HEK293 (cell line): Measurements from ENCODE around the gene ERH.
A peak's percentile ranks its signal among the peaks of the same experiment; 100 is the strongest.

Source experiments
- CTCF ChIA-PET: fragments of 350-600 bp; formaldehyde crosslinking; extraction: SDS; loops from one replicate; lab custom pipeline; 2021; ENCODE audit warnings: antibody characterized with exemption; lab: Yijun Ruan, JAX
- POLR2A ChIA-PET: fragments of 300-600 bp; formaldehyde crosslinking; extraction: SDS; loops from one replicate; lab custom pipeline; 2020; ENCODE audit warnings: antibody characterized with exemption, inconsistent platforms; lab: Yijun Ruan, JAX
- H3K27ac ChIP-seq: fragments of 200-500 bp; sonication (Bioruptor generic); 2 replicates; pipeline ENCODE4 v1.5.1; 2014; ENCODE audit warnings: low read depth, low read length, control low read depth, inconsistent platforms; ENCODE audit errors: extremely low read depth
- H3K36me3 ChIP-seq, 2 experiments: fragments of 200-500 bp in 1 of 2; sonication (Bioruptor generic) in 1 of 2; 1 replicate in 1 of 2; 2 replicates in 1 of 2; pipeline ENCODE4 v1.5.1; 2014 to 2017; ENCODE audit warnings: inconsistent platforms in 2 of 2, low read length in 2 of 2; ENCODE audit not compliant: control insufficient read depth in 2 of 2, insufficient read depth in 1 of 2
- H3K4me1 ChIP-seq: fragments of 200-500 bp; sonication (Bioruptor generic); 2 replicates; pipeline ENCODE4 v1.5.1; 2014; ENCODE audit warnings: mild to moderate bottlenecking, low read length, inconsistent platforms; ENCODE audit not compliant: control insufficient read depth, insufficient read depth
- H3K4me3 ChIP-seq: 2 replicates; pipeline ENCODE4 v1.5.1; 2011; ENCODE audit warnings: low read depth, mild to moderate bottlenecking, control low read depth, low read length, moderate library complexity
- H3K9me3 ChIP-seq: fragments of 200-500 bp; sonication (Bioruptor generic); 2 replicates; pipeline ENCODE4 v1.5.1; 2014; ENCODE audit warnings: low read depth, low read length, inconsistent platforms; ENCODE audit not compliant: control insufficient read depth, insufficient read depth
- GLIS1 ChIP-seq: fragments of 450-650 bp; formaldehyde crosslinking; IDR thresholded peaks from 2 replicates; pipeline ENCODE4 v1.5.1; 2016; ENCODE audit warnings: missing biosample characterization, missing genetic modification characterization
- MYNN ChIP-seq: fragments of 450-650 bp; formaldehyde crosslinking; IDR thresholded peaks from 2 replicates; pipeline ENCODE4 v1.5.1; 2016; ENCODE audit warnings: missing biosample characterization, missing genetic modification characterization, borderline replicate concordance
- SALL2 ChIP-seq: fragments of 450-650 bp; formaldehyde crosslinking; IDR thresholded peaks from 2 replicates; pipeline ENCODE4 v1.5.0; 2017; ENCODE audit warnings: missing biosample characterization, mild to moderate bottlenecking, missing genetic modification characterization, borderline replicate concordance
- SETDB1 ChIP-seq: IDR thresholded peaks from one replicate; pipeline ENCODE4 v1.6.1; 2017; ENCODE audit warnings: mild to moderate bottlenecking, low read length, moderate library complexity, mixed read lengths; ENCODE audit not compliant: insufficient read length
- SP3 ChIP-seq: fragments of 450-650 bp; formaldehyde crosslinking; IDR thresholded peaks from 2 replicates; pipeline ENCODE4 v1.5.1; 2016; ENCODE audit warnings: missing biosample characterization, missing genetic modification characterization
- SP7 ChIP-seq: fragments of 450-650 bp; formaldehyde crosslinking; IDR thresholded peaks from 2 replicates; pipeline ENCODE4 v1.5.1; 2016; ENCODE audit warnings: missing biosample characterization, missing genetic modification characterization
- YY2 ChIP-seq: fragments of 450-650 bp; formaldehyde crosslinking; IDR thresholded peaks from 2 replicates; pipeline ENCODE4 v1.5.1; 2016; ENCODE audit warnings: missing biosample characterization, missing genetic modification characterization
- ZBTB17 ChIP-seq: fragments of 450-650 bp; formaldehyde crosslinking; IDR thresholded peaks from 2 replicates; pipeline ENCODE4 v1.5.1; 2016; ENCODE audit warnings: missing biosample characterization, missing genetic modification characterization
- ZFP41 ChIP-seq: fragments of 450-650 bp; formaldehyde crosslinking; IDR thresholded peaks from 2 replicates; pipeline ENCODE4 v1.5.1; 2016; ENCODE audit warnings: missing biosample characterization, missing genetic modification characterization, borderline replicate concordance
- ZNF148 ChIP-seq: fragments of 450-650 bp; formaldehyde crosslinking; IDR thresholded peaks from 2 replicates; pipeline ENCODE4 v1.5.0; 2017; ENCODE audit warnings: missing biosample characterization, missing genetic modification characterization, borderline replicate concordance
- ZNF174 ChIP-seq: fragments of 450-650 bp; formaldehyde crosslinking; IDR thresholded peaks from 2 replicates; pipeline ENCODE4 v1.5.0; 2017; ENCODE audit warnings: missing biosample characterization, mild to moderate bottlenecking, missing genetic modification characterization
- ZNF214 ChIP-seq: fragments of 450-650 bp; formaldehyde crosslinking; IDR thresholded peaks from 2 replicates; pipeline ENCODE4 v1.5.1; 2017; ENCODE audit warnings: missing biosample characterization, mild to moderate bottlenecking, missing genetic modification characterization, borderline replicate concordance
- ZNF274 ChIP-seq, 2 experiments: fragments of 200-500 bp in 1 of 2; fragments of 450-650 bp in 1 of 2; sonication (Bioruptor generic) in 1 of 2; formaldehyde crosslinking in 1 of 2; IDR thresholded peaks; 2 replicates each; pipeline versions ENCODE4 v1.5.1 to v1.6.1; 2014 to 2016; ENCODE audit warnings: borderline replicate concordance in 1 of 2, inconsistent platforms in 1 of 2, low read length in 1 of 2, missing biosample characterization in 1 of 2, missing genetic modification characterization in 1 of 2
- ZNF324 ChIP-seq: fragments of 450-650 bp; formaldehyde crosslinking; IDR thresholded peaks from 2 replicates; pipeline ENCODE4 v1.5.1; 2016; ENCODE audit warnings: missing biosample characterization, missing genetic modification characterization
- ZNF366 ChIP-seq: fragments of 450-650 bp; formaldehyde crosslinking; conservative IDR thresholded peaks from 2 replicates; pipeline ENCODE4 v1.5.1; 2016; ENCODE audit warnings: missing biosample characterization, missing genetic modification characterization
- ZNF398 ChIP-seq: fragments of 450-650 bp; formaldehyde crosslinking; IDR thresholded peaks from 2 replicates; pipeline ENCODE4 v1.5.1; 2017; ENCODE audit warnings: missing biosample characterization, missing genetic modification characterization
- ZNF449 ChIP-seq: fragments of 450-650 bp; formaldehyde crosslinking; IDR thresholded peaks from 2 replicates; pipeline ENCODE4 v1.5.1; 2017; ENCODE audit warnings: missing biosample characterization, mild to moderate bottlenecking, missing genetic modification characterization, moderate library complexity
- ZNF549 ChIP-seq: fragments of 450-650 bp; IDR thresholded peaks from 2 replicates; pipeline ENCODE4 v1.5.1; 2018; ENCODE audit warnings: missing biosample characterization, missing genetic modification characterization, mild to moderate bottlenecking, inconsistent platforms, moderate library complexity
- ZNF621 ChIP-seq: fragments of 450-650 bp; formaldehyde crosslinking; IDR thresholded peaks from 2 replicates; pipeline ENCODE4 v1.5.1; 2017; ENCODE audit warnings: missing biosample characterization, missing genetic modification characterization
- ZNF692 ChIP-seq: fragments of 450-650 bp; formaldehyde crosslinking; IDR thresholded peaks from 2 replicates; pipeline ENCODE4 v1.5.1; 2016; ENCODE audit warnings: missing biosample characterization, missing genetic modification characterization
- TF ChIP-seq, protein P1 (sequence below): fragments of 450-650 bp; formaldehyde crosslinking; IDR thresholded peaks from 2 replicates; pipeline ENCODE4 v1.5.1; 2016; ENCODE audit warnings: missing biosample characterization, missing genetic modification characterization
- TF ChIP-seq, protein P2 (sequence below): fragments of 450-650 bp; formaldehyde crosslinking; IDR thresholded peaks from 2 replicates; pipeline ENCODE4 v1.5.1; 2017; ENCODE audit warnings: missing biosample characterization, missing genetic modification characterization

ERH gene

GRCh38 chr14:69363055-69363454 is 35.0 kb downstream of the ERH start:
- ChIA-PET POLR2A (no interaction called here), CTCF (interaction anchor here (0.8 to 1.7 kb wide), 2 partner anchors 16 to 115 kb away, joined by 3 to 5 read pairs; no protein-coding TSS in a partner anchor)
- H3K9me3 ChIP-seq = no peaks in the 10 kb centered on the region
- H3K36me3 ChIP-seq = no peaks in the 10 kb centered on the region
- TF ChIP-seq ZNF692 (tag by site-specific recombination) (no peak), ZNF174 (no peak), GLIS1 (tag by site-specific recombination) (no peak), SETDB1 (no peak), SALL2 (tag by site-specific recombination) (no peak), ZNF324 (no peak), ZNF274 (IDR thresholded peaks at IDR 0.05; ENCODE audit: low read length) (no peak), ZNF274 (tag by site-specific recombination; IDR thresholded peaks at IDR 0.05; ENCODE audit: borderline replicate concordance) (no peak), ZNF214 (tag by site-specific recombination) (no peak), SP3 (tag by site-specific recombination) (no peak), ZFP41 (no peak), ZBTB17 (tag by site-specific recombination) (no peak), ZNF549 (no peak), ZNF449 (no peak)
- TF ChIP-seq, protein P1, sequence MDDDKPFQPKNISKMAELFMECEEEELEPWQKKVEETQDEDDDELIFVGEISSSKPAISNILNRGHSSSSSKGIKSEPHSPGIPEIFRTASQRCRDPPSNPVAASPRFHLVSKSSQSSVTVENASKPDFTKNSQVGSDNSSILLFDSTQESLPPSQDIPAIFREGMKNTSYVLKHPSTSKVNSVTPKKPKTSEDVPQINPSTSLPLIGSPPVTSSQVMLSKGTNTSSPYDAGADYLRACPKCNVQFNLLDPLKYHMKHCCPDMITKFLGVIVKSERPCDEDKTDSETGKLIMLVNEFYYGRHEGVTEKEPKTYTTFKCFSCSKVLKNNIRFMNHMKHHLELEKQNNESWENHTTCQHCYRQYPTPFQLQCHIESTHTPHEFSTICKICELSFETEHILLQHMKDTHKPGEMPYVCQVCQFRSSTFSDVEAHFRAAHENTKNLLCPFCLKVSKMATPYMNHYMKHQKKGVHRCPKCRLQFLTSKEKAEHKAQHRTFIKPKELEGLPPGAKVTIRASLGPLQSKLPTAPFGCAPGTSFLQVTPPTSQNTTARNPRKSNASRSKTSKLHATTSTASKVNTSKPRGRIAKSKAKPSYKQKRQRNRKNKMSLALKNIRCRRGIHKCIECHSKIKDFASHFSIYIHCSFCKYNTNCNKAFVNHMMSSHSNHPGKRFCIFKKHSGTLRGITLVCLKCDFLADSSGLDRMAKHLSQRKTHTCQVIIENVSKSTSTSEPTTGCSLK (tag by site-specific recombination) = no peak
- TF ChIP-seq, protein P2, sequence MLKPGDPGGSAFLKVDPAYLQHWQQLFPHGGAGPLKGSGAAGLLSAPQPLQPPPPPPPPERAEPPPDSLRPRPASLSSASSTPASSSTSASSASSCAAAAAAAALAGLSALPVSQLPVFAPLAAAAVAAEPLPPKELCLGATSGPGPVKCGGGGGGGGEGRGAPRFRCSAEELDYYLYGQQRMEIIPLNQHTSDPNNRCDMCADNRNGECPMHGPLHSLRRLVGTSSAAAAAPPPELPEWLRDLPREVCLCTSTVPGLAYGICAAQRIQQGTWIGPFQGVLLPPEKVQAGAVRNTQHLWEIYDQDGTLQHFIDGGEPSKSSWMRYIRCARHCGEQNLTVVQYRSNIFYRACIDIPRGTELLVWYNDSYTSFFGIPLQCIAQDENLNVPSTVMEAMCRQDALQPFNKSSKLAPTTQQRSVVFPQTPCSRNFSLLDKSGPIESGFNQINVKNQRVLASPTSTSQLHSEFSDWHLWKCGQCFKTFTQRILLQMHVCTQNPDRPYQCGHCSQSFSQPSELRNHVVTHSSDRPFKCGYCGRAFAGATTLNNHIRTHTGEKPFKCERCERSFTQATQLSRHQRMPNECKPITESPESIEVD (tag by site-specific recombination) = no peak
- H3K4me1 ChIP-seq = peaks cover 6% of the 10 kb centered on the region; the same call in 1 of the 2 replicates
- H3K27ac ChIP-seq = no peak overlapping the region
- H3K4me3 ChIP-seq = no peak overlapping the region

DNA sequence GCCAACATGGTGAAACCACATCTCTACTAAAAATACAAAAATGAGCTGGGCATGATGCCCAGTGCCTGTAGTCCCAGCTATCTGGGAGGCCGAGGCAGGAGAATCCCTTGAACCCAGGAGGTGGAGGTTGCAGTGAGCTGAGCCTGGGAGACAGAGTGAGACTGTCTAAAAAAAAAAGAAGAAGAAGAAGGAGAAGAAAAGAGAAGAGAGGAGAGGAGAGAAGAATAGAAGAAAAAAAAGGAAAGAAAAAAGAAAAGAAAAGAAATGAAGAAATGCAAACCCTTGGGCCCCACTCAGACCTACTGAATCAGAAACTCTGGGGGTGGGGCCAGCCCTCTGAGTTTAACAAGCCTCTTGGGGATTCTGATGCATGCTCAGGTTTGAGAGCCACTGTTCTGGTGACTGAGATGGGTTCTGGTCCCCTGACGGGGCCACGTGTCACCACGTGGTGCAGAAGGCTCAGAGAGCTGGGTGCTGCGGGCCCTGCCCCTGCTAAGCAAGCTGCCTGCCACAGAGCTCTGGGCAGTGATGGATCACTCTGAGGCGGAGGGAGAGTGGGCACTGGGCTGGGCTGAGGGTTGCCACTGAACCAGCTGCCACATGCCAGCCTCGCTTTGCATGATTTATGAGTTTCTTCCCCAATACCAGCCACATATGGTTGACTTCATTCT is 37.5 kb downstream of the ERH start:
- H3K4me1 ChIP-seq = peaks cover 8% of the 10 kb centered on the region; the same call in 1 of the 2 replicates
- CTCF ChIA-PET = interaction anchor here (1.0 kb wide), 1 partner anchor 99 kb away, joined by 3 read pairs; no protein-coding TSS in a partner anchor
- POLR2A ChIA-PET = interaction anchor here (0.6 to 1.4 kb wide), 2 partner anchors 31 to 38 kb away, joined by 3 to 5 read pairs; partner anchors contain the start of genes ERH and SLC39A9
- no peak overlapping the region for H3K27ac ChIP-seq
- no peaks in the 10 kb centered on the region for H3K9me3 ChIP-seq
- no peaks in the 10 kb centered on the region for H3K36me3 ChIP-seq
- no peak overlapping the region for H3K4me3 ChIP-seq
- TF ChIP-seq ZNF621 (tag by site-specific recombination) = no peak
- TF ChIP-seq ZNF398 (tag by site-specific recombination) = no peak
- no peak for TF ChIP-seq YY2 (tag by site-specific recombination)
- TF ChIP-seq SP7 = 0 out of 2 replicates have a peak, but pooled peaks have one; percentile 24
- peak; percentile 38 for TF ChIP-seq ZBTB17 (tag by site-specific recombination)
- TF ChIP-seq ZNF366 (tag by site-specific recombination) = peak; percentile 59; the same call in 1 of the 2 replicates
- no peak for TF ChIP-seq MYNN (tag by site-specific recombination)
- no peak for TF ChIP-seq ZNF148
